ENCODE results near the gene UMODL1. TPM values are rescaled to one million over a fixed set of nuclear protein-coding genes. Genes with fewer than 3 reads are reported as not detected.

UMODL1 gene
- total and polyA plus RNA-seq, 2 donors (not counting 1 experiment from before 2014, with no cell fraction given): not detected

GRCh38 chr21:42172596-42173483, 101.7 kb downstream of the UMODL1 start:
- Histone ChIP-seq H3K79me2 (ENCODE audit: control insufficient read depth, insufficient read depth, low read length) (no peaks in the 10 kb centered on the region), H3K9ac (ENCODE audit: insufficient read depth, low read length) (no peak overlapping the region), H3K27ac (ENCODE audit: insufficient read depth, low read length) (no peak overlapping the region), H4K20me1 (ENCODE audit: control insufficient read depth, extremely low read depth, insufficient read depth, low read length) (no peaks in the 10 kb centered on the region), H3K27me3 (ENCODE audit: control insufficient read depth, insufficient read depth, low read length) (no peaks in the 10 kb centered on the region), H3K9me3 (ENCODE audit: control insufficient read depth, insufficient read depth, low read depth, low read length) (no peaks in the 10 kb centered on the region), H3K4me3 (replicated peaks in 1 of 4; ENCODE audit: control extremely low read depth in 1 of 4, insufficient read depth in 1 of 4, low read depth in 3 of 4, low read length in 4 of 4) (no peak overlapping the region), H3K4me1 (ENCODE audit: control insufficient read depth, extremely low read depth, insufficient read depth, low read length) (no peaks in the 10 kb centered on the region), H3K4me2 (ENCODE audit: extremely low read depth, insufficient read depth, low read length) (no peak overlapping the region), H3K36me3 (ENCODE audit: control insufficient read depth, insufficient read depth, low read length) (no peaks in the 10 kb centered on the region), H2AFZ (ENCODE audit: low read length) (no peak overlapping the region)
- no peak for DNase-seq (ENCODE audit: low read depth in 2 of 2)
- no peak for TF ChIP-seq CTCF (conservative IDR thresholded peaks at IDR 0.05 in 1 of 2, IDR thresholded peaks at IDR 0.05 in 1 of 2; ENCODE audit: low read depth in 1 of 2, low read length in 2 of 2)
- no peak for TF ChIP-seq EZH2 (IDR thresholded peaks at IDR 0.05; ENCODE audit: low read length, missing control alignments)

- no peak overlapping the region for H3K4me2 ChIP-seq (ENCODE audit: extremely low read depth, insufficient read depth, low read length)
- DNase-seq (ENCODE audit: low read depth in 2 of 2): no peak
- H3K27ac ChIP-seq (ENCODE audit: insufficient read depth, low read length): no peak overlapping the region
- no peaks in the 10 kb centered on the region for H3K9me3 ChIP-seq (ENCODE audit: control insufficient read depth, insufficient read depth, low read depth, low read length)
- no peak overlapping the region for H2AFZ ChIP-seq (ENCODE audit: low read length)
- TF ChIP-seq CTCF (conservative IDR thresholded peaks at IDR 0.05 in 1 of 2, IDR thresholded peaks at IDR 0.05 in 1 of 2; ENCODE audit: low read depth in 1 of 2, low read length in 2 of 2) (no peak), EZH2 (IDR thresholded peaks at IDR 0.05; ENCODE audit: low read length, missing control alignments) (no peak)
- no peak overlapping the region for H3K4me3 ChIP-seq (replicated peaks in 1 of 4; ENCODE audit: control extremely low read depth in 1 of 4, insufficient read depth in 1 of 4, low read depth in 3 of 4, low read length in 4 of 4)
- no peaks in the 10 kb centered on the region for H3K4me1 ChIP-seq (ENCODE audit: control insufficient read depth, extremely low read depth, insufficient read depth, low read length)
- no peaks in the 10 kb centered on the region for H3K36me3 ChIP-seq (ENCODE audit: control insufficient read depth, insufficient read depth, low read length)
- H3K79me2 ChIP-seq (ENCODE audit: control insufficient read depth, insufficient read depth, low read length): no peaks in the 10 kb centered on the region
- H3K9ac ChIP-seq (ENCODE audit: insufficient read depth, low read length): no peak overlapping the region
- no peaks in the 10 kb centered on the region for H4K20me1 ChIP-seq (ENCODE audit: control insufficient read depth, extremely low read depth, insufficient read depth, low read length)
- H3K27me3 ChIP-seq (ENCODE audit: control insufficient read depth, insufficient read depth, low read length): no peaks in the 10 kb centered on the region
Observed at GRCh38 chr21:42174173-42174572, 103.1 kb downstream of the UMODL1 start.

- H3K4me3 ChIP-seq (replicated peaks in 1 of 4; ENCODE audit: control extremely low read depth in 1 of 4, insufficient read depth in 1 of 4, low read depth in 3 of 4, low read length in 4 of 4): no peak overlapping the region
- H3K27me3 ChIP-seq (ENCODE audit: control insufficient read depth, insufficient read depth, low read length): no peaks in the 10 kb centered on the region
- TF ChIP-seq EZH2 (IDR thresholded peaks at IDR 0.05; ENCODE audit: low read length, missing control alignments) (no peak), CTCF (conservative IDR thresholded peaks at IDR 0.05 in 1 of 2, IDR thresholded peaks at IDR 0.05 in 1 of 2; ENCODE audit: low read depth in 1 of 2, low read length in 2 of 2) (no peak)
- H4K20me1 ChIP-seq (ENCODE audit: control insufficient read depth, extremely low read depth, insufficient read depth, low read length): no peaks in the 10 kb centered on the region
- no peak overlapping the region for H3K4me2 ChIP-seq (ENCODE audit: extremely low read depth, insufficient read depth, low read length)
- H3K36me3 ChIP-seq (ENCODE audit: control insufficient read depth, insufficient read depth, low read length): no peaks in the 10 kb centered on the region
- H3K27ac ChIP-seq (ENCODE audit: insufficient read depth, low read length): no peak overlapping the region
- H3K79me2 ChIP-seq (ENCODE audit: control insufficient read depth, insufficient read depth, low read length): no peaks in the 10 kb centered on the region
- H2AFZ ChIP-seq (ENCODE audit: low read length): no peak overlapping the region
- no peaks in the 10 kb centered on the region for H3K4me1 ChIP-seq (ENCODE audit: control insufficient read depth, extremely low read depth, insufficient read depth, low read length)
- H3K9ac ChIP-seq (ENCODE audit: insufficient read depth, low read length): no peak overlapping the region
- no peaks in the 10 kb centered on the region for H3K9me3 ChIP-seq (ENCODE audit: control insufficient read depth, insufficient read depth, low read depth, low read length)
- DNase-seq (ENCODE audit: low read depth in 2 of 2): no peak
Observed at GRCh38 chr21:42175110-42175710, 104.1 kb downstream of the UMODL1 start.

All from fibroblast of lung (primary cell).